Measurements from ENCODE around the gene RND1.

RND1 gene

DNA sequence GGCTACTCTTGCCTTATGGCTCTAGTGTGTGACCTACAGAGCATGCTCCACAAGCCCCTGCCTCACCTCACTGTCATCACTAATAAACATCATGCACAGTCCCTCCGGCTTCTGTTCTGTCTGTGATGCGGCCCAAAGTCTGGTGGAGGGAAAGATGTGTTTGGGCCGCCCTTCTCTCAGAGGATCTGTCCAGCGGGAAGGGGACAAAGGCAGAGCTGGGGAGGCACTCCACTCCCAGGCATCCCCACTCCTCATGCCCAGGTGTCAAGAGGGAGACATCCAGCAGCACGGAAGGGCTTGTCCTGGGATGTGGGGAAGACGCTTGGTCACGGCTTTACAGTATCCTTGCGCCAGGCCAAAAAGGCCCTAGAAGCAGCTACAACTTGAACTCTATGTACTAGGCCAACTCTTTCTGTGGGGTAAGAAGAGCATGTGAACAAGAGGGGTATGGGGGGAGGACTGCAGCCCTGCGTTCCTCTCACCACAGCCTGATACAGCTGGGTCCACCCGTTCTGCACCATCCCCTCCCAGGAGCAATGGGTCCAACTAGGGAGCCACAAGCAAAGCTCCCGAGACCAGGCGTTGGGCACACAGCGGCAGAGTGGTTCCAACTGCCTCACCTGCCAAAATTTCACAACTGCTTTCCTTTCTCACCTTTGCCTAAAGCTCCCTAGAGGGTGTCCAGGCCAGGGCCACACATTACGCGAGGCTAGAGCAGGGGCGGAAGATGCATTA is 36.7 kb downstream of the RND1 start:
- no peak for DNase-seq (ENCODE audit: low read depth in 3 of 3, low spot score in 1 of 3)

DNA sequence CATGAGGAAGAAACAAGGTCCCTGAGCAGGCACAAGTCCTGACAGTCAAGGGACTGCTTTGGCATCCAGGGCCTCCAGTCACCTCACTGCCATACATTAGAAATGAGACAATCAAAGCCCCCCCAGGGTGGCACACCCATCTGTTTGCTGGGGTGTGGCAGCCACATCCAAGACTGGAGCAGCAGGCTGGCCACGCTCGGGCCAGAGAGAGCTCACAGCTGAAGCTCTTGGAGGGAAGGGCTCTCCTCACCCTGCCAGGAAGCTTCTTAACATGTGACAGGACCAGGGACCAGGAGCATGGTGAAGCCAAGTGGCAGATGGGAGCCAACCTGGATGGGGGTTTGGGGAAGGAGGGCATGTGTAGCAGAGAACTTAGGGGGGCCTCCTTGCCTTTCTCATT is 37.4 kb downstream of the RND1 start:
- no peak for DNase-seq (ENCODE audit: low read depth in 3 of 3, low spot score in 1 of 3)

DNA sequence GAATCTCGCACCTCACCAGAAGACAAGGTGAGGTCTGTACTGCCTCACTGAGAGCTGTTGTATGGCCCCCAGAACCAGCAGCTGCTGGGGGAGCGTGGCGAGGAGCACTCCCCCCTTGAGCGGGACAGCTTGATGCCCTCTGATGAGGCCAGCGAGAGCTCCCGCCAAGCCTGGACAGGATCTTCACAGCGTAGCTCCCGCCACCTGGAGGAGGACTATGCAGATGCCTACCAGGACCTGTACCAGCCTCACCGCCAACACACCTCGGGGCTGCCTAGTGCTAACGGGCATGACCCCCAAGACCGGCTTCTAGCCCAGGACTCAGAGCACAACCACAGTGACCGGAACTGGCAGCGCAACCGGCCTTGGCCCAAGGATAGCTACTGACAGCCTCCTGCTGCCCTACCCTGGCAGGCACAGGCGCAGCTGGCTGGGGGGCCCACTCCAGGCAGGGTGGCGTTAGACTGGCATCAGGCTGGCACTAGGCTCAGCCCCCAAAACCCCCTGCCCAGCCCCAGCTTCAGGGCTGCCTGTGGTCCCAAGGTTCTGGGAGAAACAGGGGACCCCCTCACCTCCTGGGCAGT is 38.1 kb downstream of the RND1 start:
- DNase-seq (ENCODE audit: low read depth in 3 of 3, low spot score in 1 of 3) = no peak

- no peak for DNase-seq (ENCODE audit: low read depth in 3 of 3, low spot score in 1 of 3)
Measured at GRCh38 chr12:48827026-48827425, 38.6 kb downstream of the RND1 start.

- DNase-seq (ENCODE audit: low read depth in 3 of 3, low spot score in 1 of 3) = no peak
Measured at GRCh38 chr12:48826209-48826855, 39.3 kb downstream of the RND1 start.

GRCh38 chr12:48824905-48825304 is 40.8 kb downstream of the RND1 start:
- DNase-seq (ENCODE audit: low read depth in 3 of 3, low spot score in 1 of 3) = no peak

GRCh38 chr12:48824112-48824511 is 41.6 kb downstream of the RND1 start:
- no peak for DNase-seq (ENCODE audit: low read depth in 3 of 3, low spot score in 1 of 3)

DNA sequence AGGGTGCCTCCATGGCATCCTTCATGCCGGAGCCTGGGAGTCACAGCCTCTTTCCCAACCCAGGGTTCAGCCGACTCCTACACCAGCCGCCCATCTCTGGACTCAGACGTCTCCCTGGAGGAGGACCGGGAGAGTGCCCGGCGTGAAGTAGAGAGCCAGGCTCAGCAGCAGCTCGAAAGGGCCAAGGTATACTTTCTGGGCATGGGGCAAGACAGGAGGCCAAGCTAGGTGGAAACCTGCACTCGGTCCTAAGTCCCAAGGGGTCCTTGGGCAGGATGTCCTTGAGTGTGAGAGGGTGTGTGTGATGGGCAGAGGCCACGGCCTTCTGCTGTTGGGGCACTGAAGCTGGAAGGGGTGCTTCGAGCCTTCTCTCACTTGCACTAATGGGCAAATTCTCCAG is 42.4 kb downstream of the RND1 start:
- DNase-seq (ENCODE audit: low read depth in 3 of 3, low spot score in 1 of 3) = no peak

- no peak for DNase-seq (ENCODE audit: low read depth in 3 of 3, low spot score in 1 of 3)
Measured at GRCh38 chr12:48822711-48823110, 43.0 kb downstream of the RND1 start.

DNA sequence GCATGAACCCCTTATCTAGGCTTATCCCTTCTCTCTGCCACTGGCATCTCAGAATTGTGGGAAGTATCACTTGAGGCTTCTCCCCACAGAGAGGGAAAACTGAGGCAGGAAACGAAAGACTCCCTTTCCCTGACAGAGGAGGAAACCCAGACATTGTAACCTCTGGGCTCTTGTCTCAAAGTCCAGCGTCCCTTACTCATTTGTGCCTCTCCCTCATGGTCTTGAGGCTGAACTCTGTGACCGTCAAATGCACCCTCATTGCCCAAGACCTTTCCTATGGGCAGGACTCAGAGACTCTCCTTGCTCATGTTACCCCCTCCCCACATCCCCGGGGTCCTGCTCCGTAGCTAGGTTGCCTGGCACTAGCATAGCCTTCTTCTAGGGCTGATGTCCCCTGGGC is 43.5 kb downstream of the RND1 start:
- DNase-seq (ENCODE audit: low read depth in 3 of 3, low spot score in 1 of 3) = no peak

DNA sequence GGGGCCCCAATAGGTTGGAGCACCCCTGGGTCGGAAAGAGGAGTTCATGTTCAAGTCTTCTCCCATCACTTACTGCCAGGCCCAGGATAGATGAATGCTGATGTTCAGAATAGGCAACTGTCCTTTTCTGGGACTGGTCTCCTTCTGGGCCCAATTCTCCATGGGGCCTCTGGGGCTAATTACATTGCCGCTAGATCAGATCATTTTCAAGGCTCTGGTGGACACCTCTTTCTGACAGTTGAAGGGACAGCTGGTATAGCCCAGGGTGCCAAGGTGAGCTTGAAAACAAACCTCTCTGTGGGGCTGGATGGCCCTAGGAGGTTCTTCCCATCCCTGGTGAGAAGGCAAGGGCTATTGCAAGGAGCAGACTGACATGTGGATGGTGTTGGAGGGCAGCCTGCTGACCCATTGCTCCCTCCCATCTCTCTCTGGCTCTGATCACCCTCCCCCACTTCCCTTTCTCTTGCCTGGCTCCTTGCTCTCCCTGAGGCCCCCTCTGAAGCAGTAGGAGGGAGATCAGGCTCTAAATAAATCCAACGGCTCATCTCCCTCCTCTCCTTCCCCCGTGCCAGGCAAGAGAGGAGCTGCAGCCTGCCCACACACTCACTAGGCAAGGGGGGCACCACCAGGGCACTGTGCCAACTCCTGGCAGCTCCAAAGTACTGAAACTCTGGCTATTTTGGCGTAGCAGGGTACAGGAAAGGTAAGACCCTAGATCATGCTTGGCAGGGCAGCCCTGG is 45.5 kb downstream of the RND1 start:
- DNase-seq (ENCODE audit: low read depth in 3 of 3, low spot score in 1 of 3) = no peak

DNA sequence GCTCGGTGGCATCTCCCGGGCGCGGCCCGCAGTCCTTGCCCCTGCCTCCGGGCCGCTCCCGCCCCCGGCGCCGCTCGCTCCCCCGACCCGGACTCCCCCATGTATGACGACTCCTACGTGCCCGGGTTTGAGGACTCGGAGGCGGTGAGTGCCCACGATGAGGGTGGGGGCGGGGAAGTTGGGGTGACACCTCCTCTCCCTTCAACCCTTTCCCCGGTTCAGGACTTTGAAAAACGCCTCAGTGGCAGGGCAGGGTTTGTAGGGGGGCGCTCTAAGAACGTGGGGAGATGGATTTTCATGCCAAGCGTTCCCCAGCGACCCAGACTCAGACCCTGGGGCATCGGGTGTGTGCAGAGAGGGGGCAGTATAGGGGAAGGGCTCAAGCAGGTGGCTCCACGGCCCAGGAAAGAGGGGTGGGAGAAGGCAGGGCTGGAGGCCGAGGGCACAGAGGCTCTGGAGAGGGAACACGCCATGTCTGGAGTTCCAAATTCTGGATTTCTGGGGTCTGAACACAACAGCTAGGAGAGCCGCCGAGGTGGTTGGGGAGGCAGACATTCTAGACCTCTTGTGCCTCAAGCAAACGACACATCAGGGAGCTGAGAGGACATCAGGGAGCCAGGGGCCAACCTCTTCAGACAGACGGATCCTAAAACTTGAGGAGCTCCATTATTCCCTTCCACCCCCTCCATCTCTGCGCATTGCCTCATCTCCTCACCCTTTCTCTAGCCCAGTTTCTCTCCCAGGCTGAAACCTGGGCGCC is 46.7 kb downstream of the RND1 start:
- no peak for DNase-seq (ENCODE audit: low read depth in 3 of 3, low spot score in 1 of 3)

DNA sequence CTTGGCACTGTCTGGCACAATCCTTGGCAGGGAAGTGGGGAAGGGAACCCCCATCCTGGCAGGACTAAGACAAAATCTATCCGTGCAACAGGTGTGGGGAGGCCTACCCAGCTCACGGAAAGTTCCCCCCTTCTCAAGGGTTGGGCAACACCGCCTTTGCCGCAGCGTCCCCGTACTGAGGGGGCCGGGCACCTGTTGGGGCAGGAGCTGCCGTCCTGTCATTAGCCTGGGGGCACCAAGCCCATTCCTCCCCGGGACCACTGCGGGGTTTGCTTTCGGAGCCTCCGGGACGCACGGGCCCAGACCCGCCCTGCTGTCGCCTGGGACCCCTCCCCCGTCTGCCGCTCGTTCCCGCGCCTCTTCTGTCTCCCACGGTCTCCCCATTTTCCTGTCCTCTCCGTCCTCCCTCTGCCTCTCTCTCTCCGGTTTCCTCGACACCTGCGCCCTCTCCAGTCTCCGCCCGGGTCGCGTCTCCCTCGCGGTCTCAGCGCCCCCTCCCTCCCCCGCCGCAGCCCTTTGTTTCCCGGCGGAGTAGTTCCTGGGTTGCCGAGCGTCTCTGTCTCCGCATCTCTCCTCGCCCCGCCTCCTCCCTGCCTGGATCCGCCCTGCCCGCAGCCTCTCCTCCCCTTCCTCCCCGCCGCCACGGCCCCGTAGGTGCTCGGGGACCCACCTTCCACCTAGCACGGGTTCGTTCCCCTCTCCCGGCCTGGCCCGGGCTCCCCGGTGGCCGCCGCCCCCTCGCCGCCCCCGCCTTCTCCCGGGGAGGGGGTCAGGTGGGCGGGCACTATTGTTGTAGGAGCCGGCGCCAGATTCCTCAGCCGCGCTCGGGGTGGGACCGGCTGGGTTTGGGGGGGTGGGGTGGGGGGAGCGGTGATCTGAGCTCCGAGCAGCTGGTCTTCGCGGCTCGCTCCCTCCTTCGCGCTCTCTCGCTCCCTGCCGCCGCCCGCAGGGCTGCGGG is 47.5 kb downstream of the RND1 start, which contains the start of gene CACNB3:
Gene CACNB3 (plus strand): TSS at position 624 of the 958 bp plus-strand sequence. CDS start 434 bp downstream, outside the sequence.
- peak; percentile 38 to 68 (median 45) for DNase-seq (ENCODE audit: low read depth in 3 of 3, low spot score in 1 of 3)

DNA sequence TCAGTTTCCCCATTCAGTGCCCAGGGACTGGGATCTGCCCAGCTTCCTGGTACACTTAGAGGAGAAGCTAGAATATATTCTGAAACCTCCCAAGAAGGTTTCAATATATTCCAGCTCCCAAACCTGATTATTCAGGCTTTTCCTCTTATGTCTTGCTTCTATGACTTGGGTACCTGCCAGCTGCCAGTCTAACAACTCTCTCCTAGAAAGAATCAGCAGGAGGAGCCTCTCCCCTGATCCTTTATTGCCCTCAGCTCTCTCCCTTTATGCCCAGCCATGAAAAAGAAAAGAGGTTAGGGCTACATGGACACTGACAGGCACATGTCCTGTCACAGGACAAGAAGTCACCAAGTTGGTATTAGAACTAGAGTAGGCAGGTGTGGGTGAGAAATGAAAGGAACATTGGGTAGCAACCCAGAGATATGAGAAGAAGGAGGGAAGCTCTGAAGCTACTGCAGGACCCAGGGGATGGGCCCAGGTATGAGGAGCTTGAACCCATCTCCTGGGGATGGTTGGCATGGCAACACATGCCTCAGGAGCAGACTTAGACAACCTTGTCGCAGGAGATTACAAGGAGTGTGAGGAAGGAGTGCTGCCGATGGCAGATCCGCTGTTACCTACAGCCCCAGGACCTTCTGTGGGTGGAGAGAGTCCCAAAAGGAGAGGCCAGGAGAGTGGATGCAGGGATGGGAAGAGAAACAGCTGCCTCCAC is 49.4 kb downstream of the RND1 start:
- DNase-seq (ENCODE audit: low read depth in 3 of 3, low spot score in 1 of 3) = no peak

DNA sequence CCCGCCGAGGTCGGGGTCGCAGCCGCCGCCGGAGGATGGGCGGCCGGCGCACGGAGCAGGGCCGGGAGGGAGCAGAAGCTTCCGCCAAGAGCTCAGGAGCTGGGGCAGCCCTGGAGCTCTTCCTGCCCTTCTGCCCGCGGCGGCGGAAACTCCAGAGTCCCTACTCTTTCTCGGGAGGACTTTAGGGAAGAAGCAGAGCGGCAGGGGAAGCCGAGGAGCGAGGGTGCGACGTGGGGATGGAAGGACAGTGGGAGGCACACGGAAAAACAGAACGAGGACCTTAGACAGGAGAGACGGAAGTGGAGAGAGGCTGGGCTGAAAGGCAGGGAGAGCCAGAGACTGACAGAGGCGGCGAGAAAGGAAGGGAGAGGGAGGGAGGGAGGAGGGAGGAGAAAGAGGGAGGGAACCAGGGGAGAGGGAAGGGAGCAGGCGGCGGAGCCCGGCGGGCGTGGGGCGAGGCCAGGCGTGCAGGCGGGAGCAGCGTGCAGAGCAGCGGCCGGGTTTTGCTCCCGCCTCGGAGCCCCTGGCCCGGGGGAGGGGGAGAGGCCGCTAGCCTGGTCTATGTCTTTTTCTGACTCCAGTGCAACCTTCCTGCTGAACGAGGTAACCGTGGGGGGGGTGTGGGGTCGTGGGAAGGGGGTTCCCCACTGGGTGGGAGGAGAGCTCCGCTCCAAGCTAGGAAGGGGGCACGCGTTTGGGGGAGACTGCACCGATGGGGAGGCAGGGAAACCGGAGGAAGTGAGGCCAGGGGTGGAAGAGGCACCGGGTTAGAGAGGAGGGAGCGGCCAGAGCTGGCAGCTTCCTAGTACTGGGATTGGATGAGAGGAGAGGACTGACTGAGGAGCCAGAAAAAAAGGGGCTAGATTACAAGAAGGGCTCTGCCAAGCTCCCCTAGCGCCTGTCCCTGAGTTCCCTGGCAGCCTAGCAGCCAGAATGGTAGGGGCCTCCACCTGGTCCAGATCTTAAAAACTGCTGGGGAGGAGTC is 50.3 kb downstream of the RND1 start:
- DNase-seq (ENCODE audit: low read depth in 3 of 3, low spot score in 1 of 3) = no peak

DNA sequence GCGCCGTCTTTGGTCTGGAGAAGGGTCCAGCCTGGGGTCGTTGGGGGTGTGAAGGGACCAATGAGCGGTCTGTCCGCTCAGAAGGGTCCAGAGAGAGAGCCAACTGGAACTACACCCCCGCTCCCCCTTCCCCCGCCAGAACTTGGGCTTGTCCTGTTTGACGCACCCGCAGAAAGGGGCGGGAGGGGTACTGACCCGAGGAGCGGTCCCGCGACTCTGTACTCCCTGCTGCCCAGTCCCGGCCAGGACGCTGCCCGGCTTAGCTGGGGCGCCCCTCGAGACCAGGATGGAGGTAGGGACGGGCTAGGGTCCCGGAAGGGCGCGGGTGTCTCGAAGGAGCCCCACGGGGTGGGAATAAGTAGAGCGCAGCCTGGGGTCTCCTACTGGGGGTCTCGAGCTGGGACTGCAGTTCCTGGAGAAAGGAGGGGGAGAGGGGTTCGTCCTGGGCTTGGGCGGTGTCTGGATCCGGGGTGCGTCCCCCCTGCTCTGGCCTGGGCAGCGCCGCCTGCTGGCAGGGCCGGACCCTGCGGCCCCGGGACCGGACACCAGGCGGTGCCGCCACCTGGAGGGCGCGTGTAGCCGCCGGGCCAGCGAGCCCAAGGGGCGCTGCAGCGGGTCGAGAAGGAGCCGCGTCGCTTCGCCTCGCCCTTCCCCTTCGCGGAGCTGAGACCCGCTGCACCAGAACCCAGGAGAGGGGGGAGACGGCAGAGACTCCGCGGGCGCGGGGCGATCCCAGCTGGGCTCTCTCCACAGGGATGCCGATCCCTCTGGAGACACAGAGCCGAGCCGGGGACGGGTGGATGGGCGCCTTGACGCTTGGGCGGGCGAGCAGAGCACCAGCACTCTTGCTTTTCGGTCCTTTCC is 51.2 kb downstream of the RND1 start:
- peak; percentile 28 to 65 (median 36) for DNase-seq (ENCODE audit: low read depth in 3 of 3, low spot score in 1 of 3)
